HG03097 (cell line): ENCODE data around the gene CMKLR1.

ENCODE experiments used
- ATAC-seq: cut with Tn5 transposase; IDR thresholded peaks from one replicate; pipeline ENCODE4 v1.9.1; 2021; ENCODE audit not compliant: unreplicated experiment, low FRiP score

The CMKLR1 gene

DNA sequence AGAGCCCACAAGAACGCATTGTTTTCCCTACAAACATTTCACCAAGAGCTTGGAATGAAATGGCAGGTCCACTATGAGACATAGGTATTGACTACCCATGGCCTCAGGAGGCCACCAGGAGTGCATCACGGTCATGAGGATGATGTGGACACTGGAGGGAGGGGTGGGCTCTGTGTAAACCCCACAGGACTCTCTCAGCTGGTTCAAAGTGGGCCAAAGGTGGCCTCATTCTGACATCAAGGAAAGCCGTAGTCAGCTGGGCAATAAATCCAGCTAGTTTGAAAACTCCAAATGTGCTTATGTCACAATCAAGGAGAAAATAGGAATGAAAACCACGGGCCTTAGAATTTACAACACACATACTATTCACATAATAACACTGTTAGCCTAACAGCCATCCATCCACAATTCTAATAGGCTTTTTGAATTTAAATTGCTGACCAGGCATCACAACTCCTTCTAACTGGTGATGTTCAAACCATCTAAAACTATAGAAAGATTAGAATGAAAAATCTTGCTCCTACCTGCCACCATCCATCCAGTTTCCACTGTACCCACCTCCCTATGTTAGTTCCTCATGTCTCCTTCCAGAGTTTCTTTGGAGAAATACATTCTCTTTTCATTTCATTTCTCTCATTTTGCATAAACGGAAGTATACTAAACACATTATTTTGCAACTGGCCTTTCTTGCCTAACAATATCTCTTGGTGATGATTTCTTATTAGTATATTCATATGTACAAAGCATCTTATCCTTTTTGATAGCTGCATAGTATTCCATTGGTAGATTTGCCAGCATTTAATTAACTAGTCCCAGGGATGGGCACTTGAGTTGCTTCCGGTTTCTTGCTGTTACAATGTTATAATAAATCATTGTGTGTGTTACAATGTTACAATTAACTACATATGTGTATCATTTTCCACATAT is 21.5 kb downstream of the CMKLR1 start:
- no peak for ATAC-seq

DNA sequence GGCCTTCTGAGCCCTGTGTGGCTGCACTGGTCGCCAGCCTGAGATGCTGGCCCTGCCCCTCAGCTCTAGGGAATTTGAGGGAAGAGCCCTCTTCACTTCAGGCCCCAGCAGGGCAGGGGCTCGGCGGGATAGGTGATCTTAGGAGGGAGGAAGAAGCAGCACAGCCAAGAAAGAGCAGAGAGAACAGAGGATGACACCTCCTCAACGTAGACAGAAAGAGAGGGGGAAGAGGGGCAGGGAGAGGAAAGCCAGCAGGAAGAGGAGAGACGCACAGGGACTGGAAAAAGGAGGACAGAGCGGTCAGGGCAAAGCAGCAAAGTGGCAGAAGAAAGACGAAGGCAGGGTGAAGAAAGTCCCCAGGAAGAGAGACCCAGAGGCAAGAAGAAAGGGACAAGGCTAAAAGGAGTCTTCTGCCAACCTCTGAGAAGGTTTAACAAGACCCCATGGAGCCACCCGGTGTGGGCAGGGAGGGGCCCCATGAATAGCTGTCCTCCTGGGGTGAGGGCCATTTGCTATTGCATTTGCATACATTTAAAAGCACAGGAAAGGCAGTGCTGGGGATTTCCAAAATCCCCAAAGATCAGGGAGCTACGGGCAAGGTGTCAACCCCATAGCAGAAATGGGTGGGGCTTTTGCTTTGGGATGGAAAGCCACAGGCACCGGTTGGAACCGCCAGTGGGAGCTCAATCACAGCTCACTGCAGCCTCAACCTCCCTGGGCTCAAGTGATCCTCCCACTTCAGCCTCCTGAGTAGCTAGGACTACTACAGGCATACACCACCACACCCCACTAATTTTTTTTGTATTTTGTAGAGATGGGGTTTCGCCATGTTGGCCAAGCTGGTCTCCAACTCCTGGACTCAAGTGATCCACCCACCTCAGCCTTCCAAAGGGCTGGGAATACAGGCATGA is 22.7 kb downstream of the CMKLR1 start:
- ATAC-seq, result no peak

DNA sequence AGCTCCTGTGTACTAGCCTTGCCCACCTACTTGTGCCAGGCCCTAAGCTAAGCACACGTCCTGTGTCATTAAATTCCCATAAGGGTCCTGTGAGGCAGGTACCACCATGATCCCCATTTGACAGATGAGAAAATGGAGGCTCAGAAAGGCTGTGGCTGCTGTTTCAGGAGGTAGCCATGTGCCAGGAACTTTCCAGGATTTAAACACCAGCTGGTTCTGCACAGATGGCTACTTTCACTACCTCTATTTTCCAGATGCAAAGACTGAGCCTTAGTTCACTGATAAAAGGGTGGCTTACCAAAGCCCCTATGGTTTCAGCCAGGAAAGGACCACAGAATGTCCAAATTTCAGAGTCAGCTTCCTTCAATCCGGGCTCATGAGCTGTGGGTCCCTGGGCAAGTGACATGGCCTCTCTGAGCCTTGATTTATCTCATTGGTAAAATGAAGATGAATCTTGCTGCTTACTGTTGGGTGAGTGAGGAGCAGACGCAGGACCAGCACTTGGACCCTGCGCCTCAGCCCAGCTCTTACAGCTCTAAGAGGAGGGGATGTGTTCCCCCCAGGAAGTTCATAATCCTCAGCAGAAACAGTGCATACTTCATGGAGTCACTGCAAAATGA is 23.5 kb downstream of the CMKLR1 start:
- ATAC-seq, result no peak

DNA sequence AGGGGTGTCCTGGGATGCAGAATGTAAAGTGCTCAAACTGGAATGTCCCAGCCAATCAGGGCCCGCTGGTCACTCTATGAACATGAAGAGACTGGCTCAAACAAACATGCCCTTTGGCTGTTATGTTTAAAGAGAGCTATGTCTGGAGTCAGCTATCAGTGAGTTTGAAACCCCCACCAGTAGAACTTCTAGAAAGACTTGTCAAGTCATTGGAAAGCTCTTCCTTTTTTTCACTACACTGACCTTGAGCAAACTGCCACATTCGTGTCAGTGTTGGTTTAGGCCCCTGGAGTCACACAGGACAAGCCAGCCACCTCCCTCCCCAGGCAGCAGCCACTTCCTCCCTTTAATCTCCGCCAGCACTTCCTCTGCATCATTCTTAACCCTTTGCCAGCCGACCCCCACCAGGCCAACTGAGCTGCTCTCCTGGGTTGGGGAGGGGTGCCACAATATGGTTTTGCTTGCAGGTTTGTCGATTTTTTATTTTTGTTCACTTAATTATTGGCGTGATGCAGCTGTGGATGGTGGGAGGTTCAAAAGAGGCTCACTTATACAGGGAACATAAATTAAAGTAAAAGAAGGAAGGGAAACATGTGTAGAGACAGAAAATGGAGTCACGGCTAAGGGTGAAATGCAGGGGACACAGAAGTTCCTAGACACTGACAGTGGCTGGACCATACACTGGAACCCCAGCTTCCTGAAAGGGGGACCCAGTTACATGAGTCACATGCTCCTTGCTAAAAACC is 25.3 kb downstream of the CMKLR1 start:
- no peak for ATAC-seq

DNA sequence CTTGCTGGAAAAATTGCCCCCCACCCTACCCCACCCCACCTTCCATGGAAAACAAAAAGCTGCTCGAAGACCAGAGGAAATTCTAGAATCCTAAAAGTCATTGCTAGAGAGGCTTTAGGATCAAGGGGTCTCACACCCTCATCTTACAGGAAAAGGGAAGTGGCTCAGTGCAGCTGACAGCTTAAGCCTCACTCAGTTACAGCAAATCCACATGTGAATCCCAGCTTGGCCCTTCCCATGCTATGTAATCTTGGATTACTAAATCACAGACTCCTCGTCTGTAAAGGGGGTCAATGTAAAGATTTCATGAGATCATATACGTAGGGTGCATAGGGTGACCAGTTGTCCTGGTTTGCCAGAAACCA is 25.9 kb downstream of the CMKLR1 start:
- no peak for ATAC-seq

DNA sequence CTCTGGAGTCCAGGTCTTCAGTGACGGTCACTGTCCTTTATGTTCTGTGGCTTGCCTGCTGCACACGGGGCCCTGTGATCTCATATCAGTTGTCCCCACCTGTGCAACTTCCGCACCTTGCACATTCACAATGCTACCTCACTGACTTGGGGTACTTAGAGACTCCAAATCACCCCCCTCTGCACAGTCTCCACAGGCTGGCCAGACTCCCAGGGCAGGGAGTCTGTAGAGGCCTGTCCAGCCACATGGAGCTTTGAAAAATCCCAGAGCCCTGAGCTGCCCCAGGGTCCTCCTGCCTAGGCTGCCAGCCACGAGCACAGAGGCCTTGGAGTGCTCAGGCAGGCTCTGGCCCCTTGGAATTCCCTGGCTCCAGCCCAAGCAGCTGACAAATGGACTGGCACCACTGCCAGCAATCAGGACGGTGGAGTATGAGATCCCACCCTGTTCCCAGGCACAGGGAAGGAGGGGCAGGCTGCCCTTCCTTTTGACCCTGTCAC is 26.4 kb downstream of the CMKLR1 start:
- no peak for ATAC-seq

DNA sequence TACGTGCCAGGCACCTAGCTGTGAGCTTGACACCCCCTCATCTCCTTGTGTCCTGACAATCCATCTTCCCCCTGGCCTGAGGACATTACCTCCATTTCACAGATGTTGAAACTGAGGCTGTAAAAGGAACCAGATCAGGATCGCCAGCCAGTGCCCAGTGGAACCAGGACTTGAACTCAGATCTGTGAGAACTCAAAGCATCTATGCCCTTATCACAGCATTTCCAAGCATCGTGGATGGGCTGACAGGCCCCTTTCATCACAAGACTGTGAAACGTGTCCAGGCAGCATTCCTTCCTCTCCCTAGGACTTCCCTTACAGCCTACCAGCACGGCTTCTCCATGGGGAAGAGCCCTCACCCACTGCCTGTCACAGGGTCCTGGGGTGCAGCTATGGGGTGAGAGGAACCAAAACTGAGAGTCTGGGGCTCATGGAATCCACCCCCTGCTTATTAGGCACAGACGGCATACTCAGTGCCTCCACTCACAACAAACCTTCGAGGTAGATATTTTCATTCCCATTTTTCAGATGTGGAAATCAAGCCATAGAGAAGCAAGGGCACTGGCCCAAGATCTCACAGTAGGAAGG is 26.9 kb downstream of the CMKLR1 start:
- ATAC-seq, result no peak

DNA sequence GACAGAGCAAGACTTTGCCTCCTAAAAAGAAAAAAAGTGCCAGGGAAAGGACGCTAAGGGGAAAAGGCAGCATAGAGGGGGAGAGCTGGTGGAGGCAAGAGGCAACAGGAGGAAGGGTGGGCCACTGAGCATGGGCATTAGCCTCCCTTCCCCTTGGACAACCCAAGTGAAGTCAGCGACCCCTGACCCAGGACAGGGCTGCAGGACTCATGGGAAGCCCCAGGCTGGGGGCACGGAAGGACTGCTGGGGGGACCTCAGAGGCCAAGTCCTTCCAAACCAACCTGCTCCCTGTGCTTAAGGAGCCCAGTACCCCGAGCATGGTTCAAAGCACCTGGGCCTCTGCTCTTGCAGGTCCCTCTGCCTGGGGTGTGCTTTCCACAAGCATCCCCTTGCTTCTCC is 27.5 kb downstream of the CMKLR1 start:
- ATAC-seq, result no peak

DNA sequence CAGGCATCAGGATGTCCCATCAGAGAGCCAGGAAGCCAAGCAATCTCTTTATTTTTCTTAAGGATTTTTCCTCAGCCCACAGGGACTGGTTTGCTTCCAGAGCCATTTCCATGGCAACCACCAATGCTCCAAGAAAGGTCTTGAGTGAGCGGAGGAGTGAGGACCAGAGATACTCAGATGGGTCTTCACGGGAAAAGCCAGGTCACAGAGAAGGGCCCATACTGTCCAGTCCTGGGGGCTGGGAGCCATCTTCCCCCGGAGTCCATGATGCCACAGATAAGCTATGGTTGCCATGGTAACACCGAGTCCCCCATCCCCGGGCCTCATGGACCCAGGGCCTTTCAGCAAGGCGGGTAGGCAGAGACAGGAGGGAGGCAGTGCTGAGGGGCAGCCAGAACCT is 28.6 kb downstream of the CMKLR1 start:
- ATAC-seq, result no peak

DNA sequence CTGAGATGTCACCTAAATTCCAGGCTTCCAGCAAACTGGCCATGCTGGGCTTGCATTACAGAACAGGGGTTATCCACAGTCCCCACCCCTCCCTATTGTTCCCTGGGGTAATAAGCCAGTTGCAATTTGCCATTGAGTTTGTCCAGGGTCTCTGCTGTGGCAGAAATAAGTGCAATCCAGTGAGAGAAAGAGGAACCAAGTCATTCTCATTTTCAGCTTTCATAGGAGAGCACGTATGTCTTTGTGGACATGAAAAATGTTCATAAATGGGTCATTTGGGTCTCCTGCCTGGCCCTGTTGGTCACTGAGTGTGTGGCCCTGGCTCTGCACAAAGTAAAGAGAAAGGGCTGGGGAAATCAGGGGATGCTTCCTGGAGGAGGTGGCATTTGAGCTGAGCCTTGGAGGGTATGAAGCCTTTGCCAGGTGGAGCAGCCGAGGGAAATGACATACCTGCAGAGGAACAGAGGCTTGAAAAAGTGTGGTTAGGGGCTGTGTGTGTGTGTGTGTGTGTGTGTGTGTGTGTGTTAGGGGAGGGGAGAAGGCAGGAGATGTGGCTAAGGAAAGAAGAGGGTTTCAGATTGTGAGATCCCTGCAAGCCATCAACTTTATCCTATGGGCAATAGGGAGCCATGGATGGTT is 29.3 kb downstream of the CMKLR1 start:
- ATAC-seq, result no peak

DNA sequence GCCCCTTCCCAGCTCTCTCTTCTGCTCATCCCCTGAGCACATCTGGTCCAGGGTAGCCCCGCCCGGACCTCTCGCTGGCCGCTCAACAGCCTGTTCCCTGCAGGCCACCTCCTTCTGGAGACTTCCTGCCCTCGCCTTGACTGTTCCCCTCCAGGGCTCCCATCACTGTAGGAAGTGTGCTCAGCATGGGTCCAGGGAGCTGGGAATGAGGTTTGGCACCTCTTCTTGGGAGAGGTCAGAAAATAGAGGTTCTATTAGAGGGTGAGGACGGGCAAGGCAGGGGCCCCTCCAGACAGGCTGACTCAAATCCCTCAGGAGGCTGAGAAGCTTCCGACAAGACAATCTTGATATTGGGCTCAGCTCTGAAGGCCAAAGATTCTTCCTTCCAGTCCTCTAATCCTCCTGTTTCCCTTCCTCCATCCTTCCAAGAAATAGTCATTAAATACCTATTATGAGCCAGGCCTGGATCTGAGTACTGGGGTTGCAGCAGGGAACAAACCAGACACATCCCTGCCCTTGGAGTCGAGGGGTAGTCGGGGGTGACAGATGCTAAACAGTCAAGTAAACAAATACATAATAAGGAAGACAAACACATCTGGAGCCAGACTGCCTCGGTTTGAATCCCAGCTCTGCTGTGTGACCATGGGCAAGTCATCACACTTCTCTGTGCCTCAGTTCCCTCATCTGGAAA is 30.6 kb downstream of the CMKLR1 start:
- ATAC-seq, result no peak

DNA sequence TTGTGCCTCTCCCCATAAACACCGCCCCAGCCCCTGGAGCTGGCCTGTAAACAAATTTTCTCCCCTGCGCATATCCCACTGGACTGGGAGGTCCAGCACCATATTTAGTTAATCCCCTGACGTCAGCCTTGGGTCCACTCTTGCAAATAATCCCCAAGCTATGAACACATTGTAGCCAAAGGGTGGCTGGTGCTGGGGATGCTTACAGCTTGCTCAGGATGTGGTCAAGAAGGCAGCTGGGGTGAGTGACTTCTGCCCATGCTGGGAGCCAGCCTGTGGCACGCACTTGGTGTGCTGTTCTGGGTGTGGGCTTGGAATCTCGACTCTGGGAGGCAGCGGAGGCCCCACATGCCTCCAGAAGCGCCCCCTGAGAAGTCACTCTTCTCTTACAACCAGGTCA is 32.1 kb downstream of the CMKLR1 start:
- no peak for ATAC-seq

DNA sequence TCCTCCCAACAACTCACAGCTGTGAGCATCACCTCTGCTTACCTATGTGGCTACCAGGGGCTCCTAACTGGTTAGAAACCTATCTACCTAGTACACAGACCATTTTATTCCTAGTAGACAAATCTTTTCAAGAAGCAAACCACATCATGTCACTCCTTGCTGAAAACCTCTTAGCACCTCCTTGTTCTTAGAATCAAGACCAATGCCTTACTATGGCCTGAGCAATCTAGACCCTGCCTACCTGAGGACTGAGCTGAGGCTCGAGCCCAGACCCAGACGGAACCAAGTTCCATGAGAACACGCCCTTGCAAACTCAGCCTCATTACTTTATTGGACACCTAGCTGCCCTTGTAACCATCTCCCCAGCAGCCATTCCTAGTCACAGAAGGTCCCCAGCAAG is 32.6 kb downstream of the CMKLR1 start:
- no peak for ATAC-seq

DNA sequence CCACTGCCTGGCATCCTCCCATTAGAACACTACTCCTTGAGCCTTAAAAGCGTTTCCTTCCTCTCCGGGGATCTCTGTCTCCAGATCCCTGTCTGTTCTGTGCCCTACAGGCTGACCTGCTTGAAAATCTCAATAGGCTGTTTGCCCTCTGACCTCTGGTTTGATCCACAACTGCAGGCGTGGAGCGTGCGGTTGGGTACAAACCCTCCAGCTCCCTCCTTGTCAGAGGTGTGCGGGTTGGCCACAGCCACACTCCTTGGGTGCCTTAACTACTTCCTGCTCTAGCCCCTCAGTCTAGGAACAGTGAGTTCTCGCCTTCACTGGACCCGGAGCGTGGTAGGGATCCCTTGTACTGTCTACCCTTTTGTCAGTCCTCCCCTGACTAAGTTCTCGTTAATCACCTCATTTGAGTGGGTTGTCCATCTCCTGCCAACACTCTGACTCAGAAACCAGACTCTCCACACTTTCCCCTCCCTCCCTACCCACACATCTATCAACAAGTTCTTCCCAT is 33.1 kb downstream of the CMKLR1 start:
- no peak for ATAC-seq

DNA sequence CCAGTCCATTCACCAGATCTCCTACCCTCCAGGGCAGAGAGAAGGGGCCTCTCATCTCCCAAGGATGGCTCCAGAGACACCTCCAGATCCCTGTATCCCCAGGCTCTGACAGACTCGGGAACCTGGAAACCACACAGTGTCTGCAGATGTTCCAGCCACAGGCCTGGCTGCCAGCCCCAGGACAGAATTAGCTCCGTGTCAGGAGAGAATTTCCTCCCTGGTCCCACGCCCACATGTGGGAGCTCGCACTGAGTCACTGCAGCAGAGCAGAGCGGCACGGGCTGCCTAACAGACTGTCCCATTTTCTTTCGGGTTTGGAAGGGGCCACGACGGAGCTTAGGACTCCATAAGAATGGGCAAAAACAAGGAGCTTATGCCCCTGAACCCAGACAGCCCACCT is 33.6 kb downstream of the CMKLR1 start:
- ATAC-seq, result no peak

DNA sequence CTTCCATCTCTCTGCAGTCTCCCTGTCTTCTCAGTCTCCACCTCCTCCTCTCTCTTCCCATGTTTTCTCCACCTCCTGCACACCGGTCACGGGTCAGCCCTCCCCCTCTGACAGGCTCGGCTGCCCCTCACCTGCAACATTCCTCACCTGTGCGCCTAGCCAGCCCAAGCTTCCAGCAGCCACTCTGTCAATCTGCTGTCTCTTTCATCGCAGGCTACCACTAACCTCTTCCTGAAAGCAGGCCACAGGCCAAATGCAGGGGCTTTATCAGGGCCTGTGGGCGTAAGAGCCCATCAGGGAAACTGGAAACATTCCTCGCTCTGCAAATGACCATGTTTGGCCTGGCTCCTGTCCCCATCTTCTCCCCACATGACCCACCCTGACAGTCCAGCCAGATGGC is 34.5 kb downstream of the CMKLR1 start:
- no peak for ATAC-seq

DNA sequence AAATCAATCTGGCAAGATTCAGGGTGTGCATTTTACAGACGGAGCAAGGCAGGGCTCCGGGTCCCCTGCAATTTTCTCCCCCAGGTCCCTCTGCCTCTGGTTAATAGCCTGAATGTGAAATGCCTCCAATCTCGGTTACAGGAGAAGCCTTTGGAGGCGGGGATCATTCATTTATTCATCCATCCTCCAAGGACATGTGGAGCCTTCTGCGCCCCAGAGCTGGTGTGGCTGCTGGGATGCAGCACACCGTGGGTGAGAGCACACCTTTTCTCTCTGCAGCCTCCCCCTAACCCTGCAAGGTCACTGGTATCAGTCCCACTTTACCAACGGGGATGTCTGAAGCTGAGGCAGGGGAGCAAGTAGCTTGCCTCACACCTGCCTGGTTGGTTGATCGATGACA is 35.4 kb downstream of the CMKLR1 start:
- no peak for ATAC-seq

DNA sequence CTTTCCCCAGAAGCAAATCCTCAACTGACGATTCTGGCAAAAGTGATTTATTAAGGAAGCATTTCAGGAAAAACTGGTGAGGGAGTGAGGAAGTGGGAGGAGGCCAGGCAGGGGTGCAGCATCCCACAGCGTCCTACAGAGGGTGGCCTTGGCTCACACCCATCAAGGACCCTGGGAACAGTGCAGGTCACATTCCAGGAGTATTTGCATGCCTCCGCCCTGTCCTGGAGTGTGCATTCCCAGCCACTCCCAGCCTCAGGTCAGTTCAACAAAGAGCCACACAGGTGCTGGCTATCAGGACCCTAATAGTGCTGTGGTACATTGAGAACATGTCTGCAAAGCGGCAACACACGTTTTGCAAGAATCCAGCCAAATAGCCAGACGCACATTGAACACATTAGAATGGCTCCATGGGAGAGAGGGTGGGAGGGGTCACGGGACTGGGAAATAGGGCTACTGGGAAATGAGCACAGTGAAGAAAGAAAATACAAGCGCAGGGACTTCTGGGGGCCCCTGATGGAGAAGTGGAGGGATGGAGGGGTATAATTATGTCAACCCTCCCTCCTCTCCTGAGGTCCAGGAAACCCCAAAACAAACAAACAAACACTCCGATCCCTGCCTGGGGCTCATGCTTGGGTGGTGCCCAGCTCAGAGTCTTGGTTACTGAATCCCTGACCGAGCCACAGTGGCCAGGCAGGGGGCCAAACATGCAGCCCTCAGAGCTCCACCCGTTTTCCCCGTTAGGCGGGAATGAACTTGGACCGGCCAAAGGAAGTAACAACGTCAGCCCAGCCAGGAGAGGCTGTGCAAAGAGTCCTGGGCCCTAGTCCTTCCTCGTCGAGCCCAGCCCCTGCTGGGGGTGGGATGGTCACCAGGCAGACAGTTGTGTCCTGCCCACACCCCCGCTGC is 36.5 kb downstream of the CMKLR1 start:
- no peak for ATAC-seq
